Fibroblast of pulmonary artery (primary cell): ENCODE measurements around the gene HSP90B1.

Experiments
- DNase-seq: peaks from one replicate; pipeline ENCODE4 v3.0.0-alpha.2; 2010; ENCODE audit warnings: low read depth
- H3K4me3 ChIP-seq: replicated peaks from 2 replicates; pipeline ENCODE4 v1.5.1; 2011; ENCODE audit warnings: low read depth, mild to moderate bottlenecking, control low read depth, low read length, moderate library complexity
- CTCF ChIP-seq: IDR thresholded peaks from 2 replicates; pipeline ENCODE4 v1.5.1; 2011; ENCODE audit warnings: mild to moderate bottlenecking, control low read depth, low read length, inconsistent platforms; ENCODE audit errors: missing control alignments

HSP90B1 gene

GRCh38 chr12:103966736-103967135, 36.5 kb downstream of the HSP90B1 start:
- no peak for DNase-seq

DNA sequence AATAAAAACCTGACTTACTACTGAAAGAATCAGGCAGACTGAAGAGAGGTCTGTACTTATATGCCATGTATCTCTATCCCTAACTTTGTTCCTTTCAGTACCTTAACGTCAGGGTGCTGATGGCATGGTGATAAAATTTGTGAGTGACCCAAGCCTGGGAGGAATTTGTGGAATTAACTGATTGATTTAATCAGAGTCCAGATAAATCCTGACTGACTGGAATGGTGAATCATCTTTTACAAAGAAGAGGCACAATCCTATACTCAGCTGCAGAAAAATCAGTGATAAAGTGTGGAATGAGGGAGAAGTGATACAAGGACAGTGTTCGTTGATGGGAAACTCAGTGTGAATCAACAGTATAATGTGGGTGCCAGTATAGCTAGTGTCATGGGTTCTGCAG, 39.2 kb downstream of the HSP90B1 start:
- no peak for DNase-seq
- no peak overlapping the region for H3K4me3 ChIP-seq
- no peak for TF ChIP-seq CTCF

More at GRCh38 chr12:103966736-103967135, 36.5 kb downstream of the HSP90B1 start:
- peak overlapping the region; percentile 99 for H3K4me3 ChIP-seq
- TF ChIP-seq CTCF, result no peak

DNA sequence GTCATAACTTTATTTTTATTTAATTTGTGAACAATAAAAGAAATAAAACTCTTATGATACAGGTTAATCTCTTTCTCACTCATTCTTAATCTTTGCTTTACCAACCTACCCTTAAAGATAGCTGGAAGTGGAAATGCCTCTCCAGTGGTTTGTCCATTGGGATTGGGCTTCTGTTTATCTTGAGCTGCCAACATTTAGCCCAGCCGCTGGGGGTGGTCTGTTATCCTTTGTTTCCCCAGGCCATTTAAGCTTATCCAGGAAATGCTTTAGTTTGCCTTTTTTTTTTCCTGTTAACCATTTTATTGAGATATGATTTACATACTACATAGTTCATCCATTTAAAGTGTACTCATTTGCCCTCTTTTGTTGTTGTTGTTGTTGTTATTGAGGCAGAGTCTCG, 43.7 kb downstream of the HSP90B1 start:
- H3K4me3 ChIP-seq, result no peak overlapping the region
- no peak for DNase-seq
- TF ChIP-seq CTCF, result no peak

- DNase-seq, result no peak
- TF ChIP-seq CTCF, result no peak
- H3K4me3 ChIP-seq, result no peak overlapping the region
Observed at GRCh38 chr12:103975368-103975767, 45.2 kb downstream of the HSP90B1 start.

- no peak for TF ChIP-seq CTCF
- H3K4me3 ChIP-seq, result no peak overlapping the region
- no peak for DNase-seq
Observed at GRCh38 chr12:103978384-103978982, 48.3 kb downstream of the HSP90B1 start.

- no peak for TF ChIP-seq CTCF
- DNase-seq, result peak; percentile 31
- H3K4me3 ChIP-seq, result no peak overlapping the region
Observed at GRCh38 chr12:103986829-103987228, 56.6 kb downstream of the HSP90B1 start.

- H3K4me3 ChIP-seq, result no peak overlapping the region
- TF ChIP-seq CTCF, result no peak
- DNase-seq, result no peak
Observed at GRCh38 chr12:103994235-103994634, 64.0 kb downstream of the HSP90B1 start.
